ENCODE data around the gene NOL3.

DNA sequence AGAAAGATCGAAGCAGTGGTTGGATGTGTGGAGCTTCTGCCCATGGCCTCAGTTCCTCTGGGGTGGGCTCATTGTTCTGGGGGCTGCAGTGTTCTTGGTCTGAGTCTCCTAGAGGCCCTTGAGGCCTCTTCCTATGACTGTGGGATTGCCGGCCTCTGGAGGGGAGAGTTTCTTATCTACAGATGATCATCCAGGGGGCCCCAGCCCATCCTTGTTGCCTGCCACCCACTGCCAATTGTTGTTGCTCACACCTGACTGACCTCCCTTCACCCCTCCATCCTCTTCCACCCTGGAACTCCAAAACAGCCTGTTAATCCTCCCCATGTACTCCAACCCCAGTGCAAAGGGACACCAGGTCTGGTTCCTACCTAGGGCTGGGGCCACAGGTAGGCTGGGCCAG lies 25.4 kb upstream of the NOL3 start:
- TF ChIP-seq, protein P1, sequence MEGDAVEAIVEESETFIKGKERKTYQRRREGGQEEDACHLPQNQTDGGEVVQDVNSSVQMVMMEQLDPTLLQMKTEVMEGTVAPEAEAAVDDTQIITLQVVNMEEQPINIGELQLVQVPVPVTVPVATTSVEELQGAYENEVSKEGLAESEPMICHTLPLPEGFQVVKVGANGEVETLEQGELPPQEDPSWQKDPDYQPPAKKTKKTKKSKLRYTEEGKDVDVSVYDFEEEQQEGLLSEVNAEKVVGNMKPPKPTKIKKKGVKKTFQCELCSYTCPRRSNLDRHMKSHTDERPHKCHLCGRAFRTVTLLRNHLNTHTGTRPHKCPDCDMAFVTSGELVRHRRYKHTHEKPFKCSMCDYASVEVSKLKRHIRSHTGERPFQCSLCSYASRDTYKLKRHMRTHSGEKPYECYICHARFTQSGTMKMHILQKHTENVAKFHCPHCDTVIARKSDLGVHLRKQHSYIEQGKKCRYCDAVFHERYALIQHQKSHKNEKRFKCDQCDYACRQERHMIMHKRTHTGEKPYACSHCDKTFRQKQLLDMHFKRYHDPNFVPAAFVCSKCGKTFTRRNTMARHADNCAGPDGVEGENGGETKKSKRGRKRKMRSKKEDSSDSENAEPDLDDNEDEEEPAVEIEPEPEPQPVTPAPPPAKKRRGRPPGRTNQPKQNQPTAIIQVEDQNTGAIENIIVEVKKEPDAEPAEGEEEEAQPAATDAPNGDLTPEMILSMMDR (IDR thresholded peaks at IDR 0.05), result no peak
- no peak for TF ChIP-seq POLR2A (IDR thresholded peaks at IDR 0.05)

Measured in right lobe of liver (tissue), 4 donors.